HTR-8/SVneo (cell line): ENCODE data around the gene CD247.
"Not testable (repeated sequence)": the region's sequence is repeated elsewhere in the genome, so short reads cannot be mapped to it uniquely, and the experiment has no call there.

Source experiments
- DNase-seq: peaks from one replicate; pipeline ENCODE4 v3.0.0; 2011; ENCODE audit warnings: low spot score, mixed read lengths; ENCODE audit not compliant: insufficient read length
- FAIRE-seq: peaks from 2 replicates; lab custom pipeline; 2011; peaks lifted over from hg19 to GRCh38; lab: Jason Lieb, UNC

CD247 gene

GRCh38 chr1:167518331-167518700, at the start of gene CD247:
TSS of gene CD247 (minus strand) at chr1:167518529. CDS start at chr1:167518465, 64 bp downstream.
- no peak for FAIRE-seq
- no peak for DNase-seq

GRCh38 chr1:167567663-167568062, 49.3 kb upstream of the CD247 start:
- FAIRE-seq (no peak), DNase-seq (no peak)

- no peak for DNase-seq
- no peak for FAIRE-seq
Measured at GRCh38 chr1:167566766-167567165, 48.4 kb upstream of the CD247 start.

GRCh38 chr1:167565922-167566321, 47.6 kb upstream of the CD247 start:
- FAIRE-seq = no peak
- DNase-seq = no peak

GRCh38 chr1:167564612-167565270, 46.4 kb upstream of the CD247 start:
- DNase-seq = no peak
- no peak for FAIRE-seq

GRCh38 chr1:167563579-167564246, 45.4 kb upstream of the CD247 start:
- DNase-seq (no peak), FAIRE-seq (no peak)

- DNase-seq = no peak
- FAIRE-seq = no peak
Measured at GRCh38 chr1:167562702-167563101, 44.4 kb upstream of the CD247 start.

GRCh38 chr1:167561753-167562152, 43.4 kb upstream of the CD247 start:
- FAIRE-seq (no peak), DNase-seq (no peak)

GRCh38 chr1:167555971-167556714, 37.8 kb upstream of the CD247 start:
- FAIRE-seq (peak; percentile 28), DNase-seq (peak; percentile 79)

GRCh38 chr1:167555072-167555471, 36.7 kb upstream of the CD247 start:
- FAIRE-seq, DNase-seq: not testable (repeated sequence)

GRCh38 chr1:167554028-167554779, 35.9 kb upstream of the CD247 start:
- DNase-seq (no peak), FAIRE-seq (no peak)

- peak; percentile 84 for FAIRE-seq
Measured at GRCh38 chr1:167553136-167554027, 35.1 kb upstream of the CD247 start, which contains the start of gene CREG1. TSS of gene CREG1 (minus strand) at chr1:167553762.

GRCh38 chr1:167551362-167551761, 33.0 kb upstream of the CD247 start:
- no peak for FAIRE-seq
- no peak for DNase-seq

More at GRCh38 chr1:167553136-167554027, 35.1 kb upstream of the CD247 start, which contains the start of gene CREG1:
- DNase-seq = peak; percentile 98

GRCh38 chr1:167548059-167548932, 30.0 kb upstream of the CD247 start:
- FAIRE-seq (no peak), DNase-seq (no peak)

GRCh38 chr1:167546935-167547334, 28.6 kb upstream of the CD247 start:
- FAIRE-seq (no peak), DNase-seq (no peak)

- DNase-seq (no peak), FAIRE-seq (no peak)
Measured at GRCh38 chr1:167545349-167545748, 27.0 kb upstream of the CD247 start.

GRCh38 chr1:167544447-167545093, 26.2 kb upstream of the CD247 start:
- FAIRE-seq (no peak), DNase-seq (no peak)
